HG02588 (cell line): ENCODE measurements around the gene TSPAN17.
A peak's percentile ranks its signal among the peaks of the same experiment; 100 is the strongest.

Experiments
- ATAC-seq: cut with Tn5 transposase; IDR thresholded peaks from one replicate; pipeline ENCODE4 v1.9.1; 2021; ENCODE audit warnings: mild to moderate bottlenecking, moderate library complexity; ENCODE audit not compliant: unreplicated experiment

Gene TSPAN17

GRCh38 chr5:176620333-176620981 is 26.8 kb upstream of the TSPAN17 start:
- ATAC-seq = no peak

- no peak for ATAC-seq
These were observed 25.6 kb upstream of the TSPAN17 start for GRCh38 chr5:176621661-176622079.

- no peak for ATAC-seq
These were observed 23.1 kb upstream of the TSPAN17 start for GRCh38 chr5:176624142-176624541.

- ATAC-seq = no peak
These were observed 22.3 kb upstream of the TSPAN17 start for GRCh38 chr5:176624938-176625337.

GRCh38 chr5:176625512-176625911 is 21.8 kb upstream of the TSPAN17 start:
- no peak for ATAC-seq

- ATAC-seq = no peak
These were observed 21.1 kb upstream of the TSPAN17 start for GRCh38 chr5:176625966-176626875.

GRCh38 chr5:176626876-176627236 is 20.4 kb upstream of the TSPAN17 start:
- no peak for ATAC-seq

GRCh38 chr5:176627582-176627981 is 19.7 kb upstream of the TSPAN17 start:
- ATAC-seq = no peak

GRCh38 chr5:176628406-176629228 is 18.7 kb upstream of the TSPAN17 start:
- no peak for ATAC-seq

GRCh38 chr5:176629317-176629852 is 17.9 kb upstream of the TSPAN17 start:
- no peak for ATAC-seq

- peak; percentile 69 for ATAC-seq
These were observed 17.2 kb upstream of the TSPAN17 start, which contains the start of the genes EIF4E1B and SNCB for GRCh38 chr5:176629853-176630680. Gene EIF4E1B (plus strand): TSS chr5:176630675. CDS start chr5:176642788, 12,113 bp downstream. Gene SNCB (minus strand): TSS chr5:176630534. CDS start chr5:176629654, 880 bp downstream.

GRCh38 chr5:176630681-176631222 is 16.5 kb upstream of the TSPAN17 start:
- ATAC-seq = no peak

GRCh38 chr5:176631383-176632200 is 15.7 kb upstream of the TSPAN17 start:
- no peak for ATAC-seq

GRCh38 chr5:176632745-176633144 is 14.5 kb upstream of the TSPAN17 start:
- ATAC-seq = no peak

GRCh38 chr5:176633598-176633997 is 13.7 kb upstream of the TSPAN17 start:
- no peak for ATAC-seq

GRCh38 chr5:176636426-176636825 is 10.9 kb upstream of the TSPAN17 start:
- ATAC-seq = no peak

GRCh38 chr5:176637556-176637955 is 9.7 kb upstream of the TSPAN17 start:
- ATAC-seq = no peak

- no peak for ATAC-seq
These were observed 8.8 kb upstream of the TSPAN17 start for GRCh38 chr5:176638437-176638836.

- no peak for ATAC-seq
These were observed 8.1 kb upstream of the TSPAN17 start for GRCh38 chr5:176639208-176639607.
